SIG-M5 treated with dmso at 0.1 percent for 504 hours (cell line): ENCODE data around the gene ALAS2.
"Not testable (repeated sequence)": the region's sequence is repeated elsewhere in the genome, so short reads cannot be mapped to it uniquely, and the experiment has no call there.

Experiments
- DNase-seq: peaks from one replicate; lab custom pipeline; 2025; ENCODE audit not compliant: unreplicated experiment; lab: John Stamatoyannopoulos, UW

Gene ALAS2, protein sequence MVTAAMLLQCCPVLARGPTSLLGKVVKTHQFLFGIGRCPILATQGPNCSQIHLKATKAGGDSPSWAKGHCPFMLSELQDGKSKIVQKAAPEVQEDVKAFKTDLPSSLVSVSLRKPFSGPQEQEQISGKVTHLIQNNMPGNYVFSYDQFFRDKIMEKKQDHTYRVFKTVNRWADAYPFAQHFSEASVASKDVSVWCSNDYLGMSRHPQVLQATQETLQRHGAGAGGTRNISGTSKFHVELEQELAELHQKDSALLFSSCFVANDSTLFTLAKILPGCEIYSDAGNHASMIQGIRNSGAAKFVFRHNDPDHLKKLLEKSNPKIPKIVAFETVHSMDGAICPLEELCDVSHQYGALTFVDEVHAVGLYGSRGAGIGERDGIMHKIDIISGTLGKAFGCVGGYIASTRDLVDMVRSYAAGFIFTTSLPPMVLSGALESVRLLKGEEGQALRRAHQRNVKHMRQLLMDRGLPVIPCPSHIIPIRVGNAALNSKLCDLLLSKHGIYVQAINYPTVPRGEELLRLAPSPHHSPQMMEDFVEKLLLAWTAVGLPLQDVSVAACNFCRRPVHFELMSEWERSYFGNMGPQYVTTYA

GRCh38 chrX:55030271-55031205 lies at the start of gene ALAS2:
Gene ALAS2, minus strand, starts transcription at chrX:55030977. Its CDS starts 4,977 bp downstream, at chrX:55026000.
- no peak for DNase-seq

- DNase-seq = no peak
These were observed 44.2 kb upstream of the ALAS2 start, which contains the start of gene PAGE2B for GRCh38 chrX:55074851-55075467. Gene PAGE2B, plus strand, starts transcription at chrX:55075030. Its CDS starts 1,012 bp downstream, at chrX:55076042.

DNA sequence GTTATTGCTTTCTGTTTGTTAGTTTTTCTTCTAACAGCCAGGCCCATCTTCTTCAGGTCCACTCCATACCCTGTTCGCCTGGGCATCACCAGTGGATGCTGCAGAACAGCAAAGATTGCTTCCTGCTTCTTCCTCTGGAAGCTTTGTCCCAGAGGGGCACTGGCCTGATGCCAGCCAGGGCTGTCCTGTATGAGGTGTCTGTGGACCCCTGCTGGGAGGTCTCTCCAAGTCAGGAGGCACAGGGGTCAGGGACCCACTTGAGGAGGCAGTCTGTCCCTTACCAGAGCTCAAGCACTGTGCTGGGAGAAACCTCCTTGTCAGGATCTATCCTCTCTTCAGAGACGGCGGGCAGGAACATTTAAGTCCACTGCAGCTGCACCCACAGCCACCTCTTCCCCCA lies 41.5 kb upstream of the ALAS2 start:
- no peak for DNase-seq

DNA sequence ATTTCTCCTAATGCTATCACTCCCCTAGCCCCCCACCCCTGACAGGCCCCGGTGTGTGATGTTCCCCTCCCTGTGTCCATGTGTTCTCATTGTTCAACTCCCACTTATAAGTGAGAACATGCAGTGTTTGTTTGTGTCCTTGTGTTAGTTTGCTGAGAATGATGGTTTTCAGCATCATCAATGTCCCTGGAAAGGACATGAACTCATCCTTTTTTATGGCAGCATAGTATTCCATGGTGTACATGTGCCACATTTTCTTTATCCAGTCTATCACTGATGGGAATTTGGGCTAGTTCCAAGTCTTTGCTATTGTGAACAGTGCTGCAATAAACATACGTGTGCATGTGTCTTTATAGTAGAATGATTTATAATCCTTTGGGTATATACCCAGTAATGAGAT lies 36.4 kb upstream of the ALAS2 start:
- DNase-seq = not testable (repeated sequence)

DNA sequence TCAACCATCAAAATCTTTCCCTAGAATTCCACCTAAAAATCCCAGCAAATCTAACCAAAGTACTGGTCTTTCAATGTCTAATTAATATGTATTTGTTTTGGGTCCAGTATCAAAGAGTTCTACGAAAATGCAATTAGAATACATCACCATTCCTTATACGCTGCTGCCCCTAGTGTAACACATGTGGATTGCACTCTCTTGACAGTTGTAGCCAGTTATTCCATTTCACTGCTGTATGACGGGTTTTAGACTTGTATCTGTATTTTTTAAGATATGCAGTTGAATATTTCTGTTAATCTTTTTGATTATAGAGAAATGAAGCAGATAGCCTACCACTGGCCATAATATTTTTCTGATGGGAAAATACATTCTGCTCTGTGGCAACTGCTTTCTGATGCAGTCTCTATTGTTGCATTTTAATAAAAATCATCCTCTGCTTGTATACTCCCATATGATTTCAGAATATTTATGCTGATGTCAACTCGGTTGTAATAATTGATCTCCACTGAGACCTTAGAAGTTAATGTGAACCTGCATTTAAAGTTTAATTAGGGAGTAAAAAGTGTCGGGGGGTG lies 27.0 kb upstream of the ALAS2 start:
- peak; percentile 22 for DNase-seq

DNA sequence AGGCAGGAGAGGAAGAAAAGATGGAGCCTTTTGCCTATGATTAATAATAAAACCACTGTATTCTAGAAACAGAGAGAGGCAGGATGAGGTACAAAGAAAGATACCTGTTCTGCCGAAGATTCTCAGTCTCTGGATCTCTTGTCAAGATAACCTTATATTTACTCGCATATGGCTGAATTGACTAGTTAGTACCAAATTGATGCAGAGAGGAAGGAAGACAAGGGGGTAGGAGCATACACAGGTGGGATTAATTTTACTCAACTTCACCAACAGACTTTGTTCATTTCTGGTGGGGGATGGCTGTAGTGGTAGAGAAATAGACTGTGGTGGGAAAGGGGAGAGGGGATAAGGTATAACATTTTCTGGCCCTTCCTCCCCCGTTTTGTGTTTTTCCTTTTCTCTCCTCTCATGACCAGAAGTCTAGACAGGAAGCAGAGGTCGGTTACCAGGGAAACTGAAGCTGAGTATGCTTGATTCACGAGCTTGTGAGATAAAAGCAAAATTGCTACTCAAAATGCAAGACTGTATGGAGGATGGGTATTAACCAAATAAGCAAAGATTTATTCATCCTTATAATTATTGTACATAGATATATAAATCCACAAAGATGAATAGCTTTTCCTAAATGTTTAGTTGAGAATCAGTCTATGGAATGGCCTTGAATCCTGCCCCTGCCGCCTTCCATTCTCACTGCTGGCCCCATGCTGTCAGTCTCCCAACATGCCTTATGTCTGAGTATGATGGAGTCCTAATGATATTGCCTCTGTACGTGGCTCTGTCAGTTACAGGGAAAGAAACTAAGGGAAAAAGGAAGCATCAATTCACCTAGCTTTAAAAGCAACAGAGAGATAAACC lies 26.3 kb upstream of the ALAS2 start:
- no peak for DNase-seq

GRCh38 chrX:55050599-55050998 lies 19.8 kb upstream of the ALAS2 start:
- not testable (repeated sequence) for DNase-seq

DNA sequence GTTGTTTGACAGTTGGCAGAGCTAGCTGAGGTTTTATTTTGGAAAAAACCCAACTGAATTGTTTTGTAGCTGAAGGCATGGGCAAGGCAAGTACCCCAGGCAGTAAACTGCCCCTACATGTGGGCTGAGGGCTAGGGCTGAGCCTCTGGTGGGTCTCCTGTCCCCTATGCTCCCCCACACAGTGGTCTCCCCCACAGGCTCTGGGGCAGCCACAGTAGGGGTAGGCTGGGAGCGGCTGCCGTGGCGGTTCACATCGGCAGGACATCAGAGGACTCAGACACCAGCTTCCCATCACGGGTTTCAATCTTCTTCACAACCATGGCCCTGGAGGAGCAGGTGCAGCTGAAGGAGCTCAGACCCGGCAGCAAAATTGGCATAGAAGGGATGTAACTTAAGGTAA lies 10.7 kb upstream of the ALAS2 start:
- no peak for DNase-seq

- no peak for DNase-seq
These were observed 8.7 kb upstream of the ALAS2 start for GRCh38 chrX:55039471-55039870.

GRCh38 chrX:55033429-55033828 lies 2.7 kb upstream of the ALAS2 start:
- DNase-seq = no peak

- DNase-seq = no peak
These were observed 1.5 kb downstream of the ALAS2 start for GRCh38 chrX:55029291-55029690.

GRCh38 chrX:55028611-55029010 lies 2.2 kb downstream of the ALAS2 start:
- DNase-seq = no peak

DNA sequence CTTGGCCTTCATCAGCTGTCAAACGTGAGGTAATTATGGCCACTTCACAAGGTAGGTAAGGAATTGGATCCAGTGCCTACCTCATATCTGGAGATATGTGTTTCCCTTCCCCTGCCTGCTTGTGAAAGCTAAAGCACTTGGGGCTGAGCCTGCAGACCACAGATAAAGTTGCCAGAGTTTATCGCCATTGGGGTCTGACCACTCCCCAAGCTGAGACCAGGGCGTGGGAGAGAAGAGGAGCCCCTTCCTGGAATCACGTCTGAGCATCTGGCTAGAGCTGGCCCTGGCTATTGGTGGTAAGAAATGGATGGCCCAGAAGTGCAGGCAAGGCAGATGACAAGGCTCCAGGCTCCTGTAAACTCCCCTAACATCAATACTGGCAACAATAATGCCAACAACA lies 2.7 kb downstream of the ALAS2 start:
- no peak for DNase-seq

- no peak for DNase-seq
These were observed 3.9 kb downstream of the ALAS2 start for GRCh38 chrX:55026840-55027239.

DNA sequence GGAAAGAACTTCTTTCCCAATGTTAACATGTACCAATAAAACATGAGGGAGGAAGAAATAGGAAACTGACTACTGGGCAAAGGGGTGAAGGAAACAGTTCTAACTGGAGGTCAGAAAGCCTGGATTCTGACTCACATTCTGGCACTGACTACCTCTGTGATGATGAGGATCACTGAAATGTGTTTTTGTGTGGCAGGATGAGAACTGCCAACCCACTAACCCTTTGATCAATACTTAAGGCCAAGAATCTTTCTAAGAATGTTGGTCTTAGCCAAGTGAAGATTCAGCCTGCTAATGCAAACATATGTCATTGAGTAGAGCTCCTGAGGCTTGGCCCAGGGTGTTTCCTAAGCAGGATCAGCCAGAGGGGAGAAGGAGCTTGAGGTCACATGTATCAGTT lies 4.6 kb downstream of the ALAS2 start:
- DNase-seq = no peak

DNA sequence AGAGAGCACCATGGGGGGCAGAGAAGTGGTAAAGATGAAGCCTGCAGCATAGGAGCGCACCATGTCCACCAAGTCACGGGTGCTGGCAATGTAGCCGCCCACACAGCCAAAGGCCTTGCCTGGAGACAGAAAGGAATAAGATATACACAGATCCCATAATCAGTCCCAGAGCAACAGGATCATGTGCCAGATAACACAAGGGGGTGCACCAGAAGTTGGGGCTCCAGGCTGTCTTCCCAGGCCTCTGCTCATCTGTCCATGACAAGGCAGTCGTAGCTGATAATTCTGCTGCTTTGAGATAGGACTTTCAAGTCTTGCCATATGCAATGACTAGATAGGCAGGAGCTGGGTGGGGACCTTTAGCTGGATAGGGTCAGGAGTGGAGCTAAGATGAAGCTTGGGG lies 15.9 kb downstream of the ALAS2 start:
- DNase-seq = no peak

DNA sequence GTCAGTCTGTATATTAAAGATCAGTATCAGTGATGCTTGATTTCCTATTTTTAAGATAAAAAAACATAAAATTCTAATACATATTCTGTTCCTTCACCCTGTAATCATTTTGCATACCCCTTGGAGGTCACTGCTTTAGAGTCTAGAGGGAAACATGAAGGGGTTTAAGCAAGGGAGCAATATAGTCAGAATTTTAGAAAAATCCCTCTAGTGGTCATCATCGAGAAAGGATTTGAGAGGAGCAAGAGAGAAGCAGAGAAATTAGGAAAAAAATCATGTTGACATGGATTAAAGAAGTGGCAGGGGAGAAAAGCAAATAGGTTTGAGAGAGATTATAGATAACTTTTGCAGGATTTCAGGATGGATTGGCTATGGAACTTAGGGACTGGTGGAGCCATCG lies 19.5 kb downstream of the ALAS2 start:
- peak; percentile 1 for DNase-seq

GRCh38 chrX:55008571-55009358 lies 22.0 kb downstream of the ALAS2 start:
- peak; percentile 67 for DNase-seq

DNA sequence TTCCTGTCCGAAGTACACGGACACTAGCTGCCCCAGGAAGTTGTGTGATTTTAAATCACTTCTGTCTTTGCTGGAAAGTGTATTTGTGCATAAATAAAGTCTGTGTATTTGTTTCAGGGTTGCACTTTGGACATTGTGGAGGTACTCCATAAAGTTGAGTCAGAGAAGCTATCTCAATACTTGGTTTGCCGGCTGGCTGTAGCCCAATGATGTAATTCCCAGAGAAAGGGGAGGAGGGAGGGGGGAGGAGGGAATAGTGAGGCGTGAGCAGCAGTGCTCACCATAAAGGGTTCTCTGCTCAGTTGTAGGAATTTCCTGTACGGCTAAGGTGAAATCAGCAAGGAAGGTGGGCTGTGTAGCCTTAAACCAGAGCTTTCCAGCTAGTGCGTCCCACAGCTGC lies 23.1 kb downstream of the ALAS2 start:
- DNase-seq = no peak
